Measurements from ENCODE around the gene IGBP1. TPM values are rescaled to one million over a fixed set of nuclear protein-coding genes. Genes with fewer than 3 reads are reported as not detected.

IGBP1 gene
- total and polyA plus RNA-seq, 10 donors = 36.4 to 78.4 (median 49.7) TPM

DNA sequence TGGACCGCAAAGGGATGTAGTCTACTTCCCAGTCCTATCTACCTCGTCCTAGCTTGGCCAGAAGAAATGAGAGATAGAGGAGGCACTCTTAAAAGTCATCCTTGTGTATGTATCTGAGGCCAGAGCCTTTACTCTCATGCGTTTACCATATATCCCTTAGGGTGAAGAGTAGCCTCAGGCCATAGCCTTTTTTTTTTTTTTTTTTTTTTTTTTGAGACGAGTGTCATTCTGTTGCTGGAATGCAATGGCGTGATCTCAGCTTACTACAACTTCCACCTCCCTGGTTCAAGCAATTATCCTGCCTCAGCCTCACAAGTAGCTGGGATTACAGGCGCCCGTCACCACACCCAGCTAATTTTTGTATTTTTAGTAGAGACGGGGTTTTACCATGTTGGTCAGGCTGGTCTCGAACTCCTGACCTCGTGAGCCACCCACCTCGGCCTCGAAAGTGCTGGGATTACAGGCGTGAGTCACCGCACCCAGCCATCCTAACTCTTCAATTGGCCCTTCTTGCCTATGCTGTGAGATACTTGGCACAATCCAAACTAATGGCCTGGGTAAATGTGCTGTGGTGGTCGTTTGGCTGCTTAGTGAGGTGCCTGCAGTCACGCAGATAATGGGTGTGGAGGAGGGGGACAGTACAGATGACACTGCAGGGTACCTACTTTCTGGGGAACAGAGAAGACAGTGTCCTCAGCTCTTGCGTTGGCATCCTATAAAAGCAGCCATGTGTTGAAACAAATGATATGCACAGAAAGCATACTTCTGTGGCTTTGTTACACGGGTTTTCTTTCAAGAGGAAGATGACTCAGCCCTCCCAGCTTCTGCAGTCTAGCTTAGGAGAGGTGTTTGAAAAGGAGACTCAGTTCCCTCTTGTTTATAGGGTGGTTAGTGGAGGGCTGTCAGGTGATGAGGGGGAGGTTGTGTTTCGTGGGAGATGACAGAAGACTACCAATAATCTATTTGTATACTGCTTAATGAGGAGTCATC, 33.6 kb downstream of the IGBP1 start:
- no peaks in the 10 kb centered on the region for H3K27me3 ChIP-seq (replicated peaks in 1 of 7)
- WGBS, 5 donors = 76 to 92% (median 89%) methylated on average over 13 to 19 of the region's 19 CpGs
- DNase-seq = no peak
- TF ChIP-seq POLR2AphosphoS5 (IDR thresholded peaks at IDR 0.05) (no peak), CTCF (IDR thresholded peaks at IDR 0.05 in 8 of 11, conservative IDR thresholded peaks at IDR 0.05 in 3 of 11) (no peak), POLR2A (IDR thresholded peaks at IDR 0.05) (no peak)
- H3K4me1 ChIP-seq = no peaks in the 10 kb centered on the region
- intact Hi-C loops (cut with DNase I; ENCODE audit: low total_unique reads) = no loop called here
- H3K9me3 ChIP-seq = no peaks in the 10 kb centered on the region
- H3K4me3 ChIP-seq = no peak overlapping the region
- H3K36me3 ChIP-seq = peaks cover 0 to 57% (median 6%) of the 10 kb centered on the region in 6 donors
- no peak overlapping the region for H3K27ac ChIP-seq

- intact Hi-C loops (cut with DNase I; ENCODE audit: low total_unique reads) = no loop called here
- Histone ChIP-seq H3K36me3 (peaks cover 0 to 41% (median 6%) of the 10 kb centered on the region in 6 donors), H3K4me1 (no peaks in the 10 kb centered on the region), H3K4me3 (no peak overlapping the region), H3K27ac (no peak overlapping the region), H3K27me3 (replicated peaks in 1 of 7) (no peaks in the 10 kb centered on the region), H3K9me3 (no peaks in the 10 kb centered on the region)
- no peak for TF ChIP-seq CTCF (IDR thresholded peaks at IDR 0.05 in 8 of 11, conservative IDR thresholded peaks at IDR 0.05 in 3 of 11)
- no peak for TF ChIP-seq POLR2AphosphoS5 (IDR thresholded peaks at IDR 0.05)
- DNase-seq = no peak
- WGBS, 5 donors = 58 to 82% (median 79%) methylated on average over 11 of the region's 11 CpGs
Measured at GRCh38 chrX:70168238-70169188, 35.3 kb downstream of the IGBP1 start.

GRCh38 chrX:70169281-70169680, 36.0 kb downstream of the IGBP1 start:
- no peak for DNase-seq
- Histone ChIP-seq H3K27me3 (replicated peaks in 1 of 7) (no peaks in the 10 kb centered on the region), H3K9me3 (no peaks in the 10 kb centered on the region), H3K4me1 (no peaks in the 10 kb centered on the region), H3K4me3 (no peak overlapping the region), H3K36me3 (peaks cover 0 to 33% (median 6%) of the 10 kb centered on the region in 6 donors), H3K27ac (no peak overlapping the region)
- intact Hi-C loops (cut with DNase I; ENCODE audit: low total_unique reads) = no loop called here
- WGBS, 5 donors = 77 to 93% (median 92%) methylated on average over 3 to 7 of the region's 7 CpGs
- TF ChIP-seq CTCF (IDR thresholded peaks at IDR 0.05 in 8 of 11, conservative IDR thresholded peaks at IDR 0.05 in 3 of 11) (no peak), POLR2A (IDR thresholded peaks at IDR 0.05) (no peak), POLR2AphosphoS5 (IDR thresholded peaks at IDR 0.05) (no peak)

All from spleen (tissue), 11 donors.